ENCODE data around the gene DCTN2.

DNA sequence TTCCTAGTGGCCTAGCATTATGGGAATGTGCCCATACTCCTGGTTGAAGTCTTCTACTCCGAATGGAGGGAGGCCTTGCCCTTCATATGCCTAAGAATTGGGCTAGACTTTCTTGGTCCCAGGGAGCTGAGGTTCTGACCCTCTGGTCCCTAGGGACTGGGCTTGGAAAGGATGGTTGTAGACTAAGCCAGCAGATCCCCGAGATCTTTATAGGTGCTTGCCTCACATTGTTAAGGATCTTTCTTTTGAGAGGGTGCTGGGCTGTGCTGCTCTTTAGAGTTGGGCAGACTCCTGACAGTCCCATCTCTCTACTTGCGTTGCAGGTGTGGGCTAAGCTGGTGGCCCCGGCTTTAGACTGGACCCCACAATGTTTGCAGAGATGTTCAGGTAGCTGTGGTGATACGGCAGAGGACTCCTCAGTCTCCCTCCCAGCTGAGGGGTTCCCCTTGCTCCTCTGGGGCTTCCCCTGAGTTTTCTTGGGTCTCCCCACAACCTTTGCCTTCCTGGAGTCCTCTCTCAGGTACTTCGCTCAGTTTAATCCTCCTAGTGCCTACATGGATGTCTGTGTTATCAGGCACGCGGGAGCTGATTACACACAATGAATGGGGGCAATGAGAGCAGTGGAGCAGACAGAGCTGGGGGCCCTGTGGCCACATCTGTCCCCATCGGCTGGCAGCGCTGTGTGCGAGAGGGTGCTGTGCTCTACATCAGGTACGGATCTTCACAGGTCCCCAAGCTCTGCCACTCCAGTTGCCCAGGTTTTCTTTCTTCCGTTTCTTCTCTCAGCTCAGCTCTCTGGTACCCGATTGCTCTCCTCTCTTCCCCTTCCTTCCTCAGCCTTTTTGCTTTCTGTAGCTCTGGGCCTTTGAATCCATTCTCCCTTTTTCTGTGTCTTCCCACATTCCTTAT, 23.0 kb downstream of the DCTN2 start:
- TF ChIP-seq, protein P1, sequence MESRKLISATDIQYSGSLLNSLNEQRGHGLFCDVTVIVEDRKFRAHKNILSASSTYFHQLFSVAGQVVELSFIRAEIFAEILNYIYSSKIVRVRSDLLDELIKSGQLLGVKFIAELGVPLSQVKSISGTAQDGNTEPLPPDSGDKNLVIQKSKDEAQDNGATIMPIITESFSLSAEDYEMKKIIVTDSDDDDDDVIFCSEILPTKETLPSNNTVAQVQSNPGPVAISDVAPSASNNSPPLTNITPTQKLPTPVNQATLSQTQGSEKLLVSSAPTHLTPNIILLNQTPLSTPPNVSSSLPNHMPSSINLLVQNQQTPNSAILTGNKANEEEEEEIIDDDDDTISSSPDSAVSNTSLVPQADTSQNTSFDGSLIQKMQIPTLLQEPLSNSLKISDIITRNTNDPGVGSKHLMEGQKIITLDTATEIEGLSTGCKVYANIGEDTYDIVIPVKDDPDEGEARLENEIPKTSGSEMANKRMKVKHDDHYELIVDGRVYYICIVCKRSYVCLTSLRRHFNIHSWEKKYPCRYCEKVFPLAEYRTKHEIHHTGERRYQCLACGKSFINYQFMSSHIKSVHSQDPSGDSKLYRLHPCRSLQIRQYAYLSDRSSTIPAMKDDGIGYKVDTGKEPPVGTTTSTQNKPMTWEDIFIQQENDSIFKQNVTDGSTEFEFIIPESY (IDR thresholded peaks at IDR 0.05) = no peak
- TF ChIP-seq HNF4G (IDR thresholded peaks at IDR 0.05) (no peak), SP1 (IDR thresholded peaks at IDR 0.05) (no peak), NR2F2 (IDR thresholded peaks at IDR 0.05) (no peak), JUND (IDR thresholded peaks at IDR 0.05) (no peak), GABPA (IDR thresholded peaks at IDR 0.05 in 1 of 2, conservative IDR thresholded peaks at IDR 0.05 in 1 of 2) (no peak), FOXA1 (IDR thresholded peaks at IDR 0.05) (no peak), YY1 (IDR thresholded peaks at IDR 0.05) (no peak), RAD21 (IDR thresholded peaks at IDR 0.05) (no peak)
- TF ChIP-seq, protein P2, sequence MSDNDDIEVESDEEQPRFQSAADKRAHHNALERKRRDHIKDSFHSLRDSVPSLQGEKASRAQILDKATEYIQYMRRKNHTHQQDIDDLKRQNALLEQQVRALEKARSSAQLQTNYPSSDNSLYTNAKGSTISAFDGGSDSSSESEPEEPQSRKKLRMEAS (IDR thresholded peaks at IDR 0.05) = no peak
- TF ChIP-seq, protein P3, sequence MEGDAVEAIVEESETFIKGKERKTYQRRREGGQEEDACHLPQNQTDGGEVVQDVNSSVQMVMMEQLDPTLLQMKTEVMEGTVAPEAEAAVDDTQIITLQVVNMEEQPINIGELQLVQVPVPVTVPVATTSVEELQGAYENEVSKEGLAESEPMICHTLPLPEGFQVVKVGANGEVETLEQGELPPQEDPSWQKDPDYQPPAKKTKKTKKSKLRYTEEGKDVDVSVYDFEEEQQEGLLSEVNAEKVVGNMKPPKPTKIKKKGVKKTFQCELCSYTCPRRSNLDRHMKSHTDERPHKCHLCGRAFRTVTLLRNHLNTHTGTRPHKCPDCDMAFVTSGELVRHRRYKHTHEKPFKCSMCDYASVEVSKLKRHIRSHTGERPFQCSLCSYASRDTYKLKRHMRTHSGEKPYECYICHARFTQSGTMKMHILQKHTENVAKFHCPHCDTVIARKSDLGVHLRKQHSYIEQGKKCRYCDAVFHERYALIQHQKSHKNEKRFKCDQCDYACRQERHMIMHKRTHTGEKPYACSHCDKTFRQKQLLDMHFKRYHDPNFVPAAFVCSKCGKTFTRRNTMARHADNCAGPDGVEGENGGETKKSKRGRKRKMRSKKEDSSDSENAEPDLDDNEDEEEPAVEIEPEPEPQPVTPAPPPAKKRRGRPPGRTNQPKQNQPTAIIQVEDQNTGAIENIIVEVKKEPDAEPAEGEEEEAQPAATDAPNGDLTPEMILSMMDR (IDR thresholded peaks at IDR 0.05; ENCODE audit: low read depth, low read length, missing input control) = no peak
- TF ChIP-seq, protein P4, sequence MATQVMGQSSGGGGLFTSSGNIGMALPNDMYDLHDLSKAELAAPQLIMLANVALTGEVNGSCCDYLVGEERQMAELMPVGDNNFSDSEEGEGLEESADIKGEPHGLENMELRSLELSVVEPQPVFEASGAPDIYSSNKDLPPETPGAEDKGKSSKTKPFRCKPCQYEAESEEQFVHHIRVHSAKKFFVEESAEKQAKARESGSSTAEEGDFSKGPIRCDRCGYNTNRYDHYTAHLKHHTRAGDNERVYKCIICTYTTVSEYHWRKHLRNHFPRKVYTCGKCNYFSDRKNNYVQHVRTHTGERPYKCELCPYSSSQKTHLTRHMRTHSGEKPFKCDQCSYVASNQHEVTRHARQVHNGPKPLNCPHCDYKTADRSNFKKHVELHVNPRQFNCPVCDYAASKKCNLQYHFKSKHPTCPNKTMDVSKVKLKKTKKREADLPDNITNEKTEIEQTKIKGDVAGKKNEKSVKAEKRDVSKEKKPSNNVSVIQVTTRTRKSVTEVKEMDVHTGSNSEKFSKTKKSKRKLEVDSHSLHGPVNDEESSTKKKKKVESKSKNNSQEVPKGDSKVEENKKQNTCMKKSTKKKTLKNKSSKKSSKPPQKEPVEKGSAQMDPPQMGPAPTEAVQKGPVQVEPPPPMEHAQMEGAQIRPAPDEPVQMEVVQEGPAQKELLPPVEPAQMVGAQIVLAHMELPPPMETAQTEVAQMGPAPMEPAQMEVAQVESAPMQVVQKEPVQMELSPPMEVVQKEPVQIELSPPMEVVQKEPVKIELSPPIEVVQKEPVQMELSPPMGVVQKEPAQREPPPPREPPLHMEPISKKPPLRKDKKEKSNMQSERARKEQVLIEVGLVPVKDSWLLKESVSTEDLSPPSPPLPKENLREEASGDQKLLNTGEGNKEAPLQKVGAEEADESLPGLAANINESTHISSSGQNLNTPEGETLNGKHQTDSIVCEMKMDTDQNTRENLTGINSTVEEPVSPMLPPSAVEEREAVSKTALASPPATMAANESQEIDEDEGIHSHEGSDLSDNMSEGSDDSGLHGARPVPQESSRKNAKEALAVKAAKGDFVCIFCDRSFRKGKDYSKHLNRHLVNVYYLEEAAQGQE (IDR thresholded peaks at IDR 0.05) = no peak
- TF ChIP-seq, protein P5, sequence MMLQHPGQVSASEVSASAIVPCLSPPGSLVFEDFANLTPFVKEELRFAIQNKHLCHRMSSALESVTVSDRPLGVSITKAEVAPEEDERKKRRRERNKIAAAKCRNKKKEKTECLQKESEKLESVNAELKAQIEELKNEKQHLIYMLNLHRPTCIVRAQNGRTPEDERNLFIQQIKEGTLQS (IDR thresholded peaks at IDR 0.05) = no peak
